GM12878 (cell line): ENCODE measurements around the gene PDGFD. TPM values are rescaled to one million over a fixed set of nuclear protein-coding genes. Genes with fewer than 3 reads are reported as not detected.

Source experiments
- polyA plus RNA-seq, 11 experiments: library from polyadenylated mRNA; depleted of rRNA in 4 of 11; unstranded in 6 of 11; stranded (reverse) in 5 of 11; fragments of >200 nt; fragmentation: Nextera tagmentation in 4 of 11; fragmentation: Illumina TruSeq in 1 of 11; extraction: Ambion mirVana in 4 of 11; extraction: Trizol in 1 of 11; gene quantifications; 1 replicate in 1 of 11; 2 replicates in 10 of 11; pipeline versions ENCODE4 v1.2.1 to v1.2.3, GENCODE V29; 2011 to 2016; ENCODE audit warnings: inconsistent platforms in 2 of 11, missing spikeins in 2 of 11, low read depth in 1 of 11
- total RNA-seq, 4 experiments: library from RNA; depleted of rRNA in 3 of 4; stranded (reverse); fragments of >200 nt in 3 of 4; fragmentation: Illumina TruSeq in 1 of 4; extraction: Trizol in 1 of 4; gene quantifications; 2 replicates each; pipeline versions ENCODE4 v1.2.1 to v1.2.3, GENCODE V29; 2013 to 2021

Gene PDGFD
- total and polyA plus RNA-seq, 10 of the 15 experiments (the other 5 are each of a cell fraction or from before 2014, with no cell fraction given), result 0.05 to 0.13 TPM; not detected in 8

Other genes starting within 250 kb of the PDGFD start
- not detected in 2 replicates for gene DDI1, start 127.5 kb downstream of the PDGFD start, total RNA-seq (2014; rRNA removed)
- gene DDI1, start 127.5 kb downstream of the PDGFD start, total RNA-seq (2014; rRNA removed; fragmentation: Illumina TruSeq; extraction: Trizol), result not detected in 2 replicates
- gene DDI1, start 127.5 kb downstream of the PDGFD start, total RNA-seq (2021), result not detected in 2 replicates
- not detected in 2 replicates for gene DDI1, start 127.5 kb downstream of the PDGFD start, polyA plus RNA-seq (2011; rRNA removed)
- not detected in 2 replicates for gene DDI1, start 127.5 kb downstream of the PDGFD start, polyA plus RNA-seq (2014; fragmentation: Illumina TruSeq; extraction: Trizol)
- gene DDI1, start 127.5 kb downstream of the PDGFD start, polyA plus RNA-seq (2014; fragmentation: Nextera tagmentation; extraction: Ambion mirVana), result not detected
- not detected in 2 replicates for gene DDI1, start 127.5 kb downstream of the PDGFD start, polyA plus RNA-seq (2014; rRNA removed)
- not detected for gene DDI1, start 127.5 kb downstream of the PDGFD start, polyA plus RNA-seq (2016; fragmentation: Nextera tagmentation; extraction: Ambion mirVana)